SU-DHL-6 (cell line): ENCODE data around the gene TDRKH.

Experiments used
- H2AFZ ChIP-seq: fragments of 200-600 bp; sonication (generic); 2 replicates; pipeline ENCODE4 v1.6.1; 2014; ENCODE audit warnings: low read depth, mild to moderate bottlenecking, moderate library complexity, mixed read lengths, antibody characterized with exemption, low read length; ENCODE audit not compliant: severe bottlenecking
- H3F3A ChIP-seq: fragments of 200-600 bp; shearing (Covaris generic); 2 replicates; pipeline ENCODE4 v1.6.0; 2016; ENCODE audit warnings: antibody characterized with exemption, mild to moderate bottlenecking; ENCODE audit not compliant: insufficient read depth
- H3K27ac ChIP-seq: fragments of 200-600 bp; sonication (generic); 2 replicates; pipeline ENCODE4 v1.5.1; 2016; ENCODE audit warnings: low read depth, mild to moderate bottlenecking, low read length, moderate library complexity, mixed read lengths
- H3K27me3 ChIP-seq: fragments of 200-600 bp; sonication (generic), shearing (Covaris generic); 2 replicates; pipeline ENCODE4 v1.6.0; 2014; ENCODE audit warnings: mild to moderate bottlenecking, low read length
- H3K36me3 ChIP-seq: fragments of 200-600 bp; sonication (generic); 2 replicates; pipeline ENCODE4 v1.6.1; 2014; ENCODE audit warnings: mild to moderate bottlenecking, low read length, mixed read lengths
- H3K4me2 ChIP-seq: fragments of 300-600, 200-600 bp; shearing (Covaris generic), sonication (generic); 2 replicates; pipeline ENCODE4 v1.6.0; 2014; ENCODE audit warnings: low read length, low read depth, mild to moderate bottlenecking; ENCODE audit not compliant: poor library complexity, severe bottlenecking
- H3K4me3 ChIP-seq: fragments of 200-600 bp; sonication (generic); 2 replicates; pipeline ENCODE4 v1.5.1; 2014; ENCODE audit warnings: antibody characterized with exemption, low read length, mild to moderate bottlenecking, mixed read lengths; ENCODE audit not compliant: insufficient read depth, poor library complexity, severe bottlenecking
- H3K79me2 ChIP-seq: fragments of 200-600 bp; sonication (generic); 2 replicates; pipeline ENCODE4 v1.6.1; 2014; ENCODE audit warnings: mild to moderate bottlenecking, low read length, moderate library complexity; ENCODE audit not compliant: insufficient read depth
- H3K9ac ChIP-seq: fragments of 200-600 bp; sonication (generic); 2 replicates; pipeline ENCODE4 v1.7.0; 2014; ENCODE audit warnings: mild to moderate bottlenecking, low read length
- H3K9me2 ChIP-seq: fragments of 200-600 bp; sonication (generic); replicated peaks from 2 replicates; pipeline ENCODE4 v1.6.1; 2014; ENCODE audit warnings: low read length; ENCODE audit not compliant: insufficient read depth
- H3K9me3 ChIP-seq: fragments of 200-600 bp; sonication (generic); 2 replicates; pipeline ENCODE4 v1.6.1; 2014; ENCODE audit warnings: low read length, mixed read lengths; ENCODE audit not compliant: insufficient read depth
- H4K20me1 ChIP-seq: fragments of 200-600 bp; sonication (generic); 2 replicates; pipeline ENCODE4 v1.6.1; 2014; ENCODE audit warnings: low read depth, mild to moderate bottlenecking, antibody characterized with exemption, low read length, moderate library complexity, mixed read lengths
- CTCF ChIP-seq: fragments of 200-600 bp; sonication (generic); IDR thresholded peaks from one replicate; pipeline ENCODE4 v1.5.1; 2017; ENCODE audit warnings: antibody characterized with exemption, mild to moderate bottlenecking, low read length, moderate library complexity; ENCODE audit not compliant: insufficient read depth, poor library complexity, severe bottlenecking
- EZH2phosphoT487 ChIP-seq: fragments of 200-600 bp; sonication (generic), shearing (Covaris generic); conservative IDR thresholded peaks from 2 replicates; pipeline ENCODE4 v1.6.1; 2018; ENCODE audit warnings: mild to moderate bottlenecking, antibody characterized with exemption, low read length, moderate library complexity, mixed read lengths

Gene TDRKH

GRCh38 chr1:151819976-151820623 is 29.8 kb upstream of the TDRKH start:
- no peaks in the 10 kb centered on the region for H4K20me1 ChIP-seq
- H3K4me2 ChIP-seq: no peak overlapping the region
- H3F3A ChIP-seq: no peaks in the 10 kb centered on the region
- no peak overlapping the region for H2AFZ ChIP-seq
- no peaks in the 10 kb centered on the region for H3K9me3 ChIP-seq
- no peak overlapping the region for H3K27ac ChIP-seq
- no peak overlapping the region for H3K4me3 ChIP-seq
- H3K9me2 ChIP-seq: no peaks in the 10 kb centered on the region
- no peak overlapping the region for H3K9ac ChIP-seq
- H3K36me3 ChIP-seq: no peaks in the 10 kb centered on the region
- H3K27me3 ChIP-seq: no peaks in the 10 kb centered on the region
- TF ChIP-seq EZH2phosphoT487 (no peak), CTCF (no peak)
- no peaks in the 10 kb centered on the region for H3K79me2 ChIP-seq

- no peak overlapping the region for H3K4me2 ChIP-seq
- H3K27me3 ChIP-seq: no peaks in the 10 kb centered on the region
- no peaks in the 10 kb centered on the region for H3K9me2 ChIP-seq
- H3K36me3 ChIP-seq: no peaks in the 10 kb centered on the region
- no peak overlapping the region for H3K4me3 ChIP-seq
- no peak overlapping the region for H3K9ac ChIP-seq
- H3F3A ChIP-seq: no peaks in the 10 kb centered on the region
- TF ChIP-seq EZH2phosphoT487 (no peak), CTCF (no peak)
- H3K79me2 ChIP-seq: no peaks in the 10 kb centered on the region
- H4K20me1 ChIP-seq: no peaks in the 10 kb centered on the region
- no peaks in the 10 kb centered on the region for H3K9me3 ChIP-seq
- H3K27ac ChIP-seq: no peak overlapping the region
- H2AFZ ChIP-seq: no peak overlapping the region
These were observed 29.0 kb upstream of the TDRKH start for GRCh38 chr1:151819227-151819835.

- H3F3A ChIP-seq: no peaks in the 10 kb centered on the region
- no peaks in the 10 kb centered on the region for H3K79me2 ChIP-seq
- no peaks in the 10 kb centered on the region for H3K9me2 ChIP-seq
- no peak overlapping the region for H3K9ac ChIP-seq
- TF ChIP-seq CTCF: no peak
- no peak for TF ChIP-seq EZH2phosphoT487
- H3K36me3 ChIP-seq: no peaks in the 10 kb centered on the region
- H4K20me1 ChIP-seq: no peaks in the 10 kb centered on the region
- H3K4me3 ChIP-seq: no peak overlapping the region
- no peaks in the 10 kb centered on the region for H3K9me3 ChIP-seq
- no peak overlapping the region for H2AFZ ChIP-seq
- H3K4me2 ChIP-seq: no peak overlapping the region
- H3K27ac ChIP-seq: no peak overlapping the region
- H3K27me3 ChIP-seq: no peaks in the 10 kb centered on the region
These were observed 27.0 kb upstream of the TDRKH start for GRCh38 chr1:151817353-151817730.
